ENCODE results near the gene SLAIN2.
"Not testable (repeated sequence)": the region's sequence is repeated elsewhere in the genome, so short reads cannot be mapped to it uniquely, and the experiment has no call there.

The SLAIN2 gene

GRCh38 chr4:48340965-48341775, at the start of gene SLAIN2:
Gene SLAIN2, plus strand, starts transcription at chr4:48341529. Its CDS starts 211 bp downstream, at chr4:48341740.
- DNase-seq = peak; percentile 95

GRCh38 chr4:48292218-48292790, 49.0 kb upstream of the SLAIN2 start:
- not testable (repeated sequence) for DNase-seq

GRCh38 chr4:48295116-48295515, 46.2 kb upstream of the SLAIN2 start:
- no peak for DNase-seq

GRCh38 chr4:48296365-48296764, 45.0 kb upstream of the SLAIN2 start:
- no peak for DNase-seq

GRCh38 chr4:48297256-48297846, 44.0 kb upstream of the SLAIN2 start:
- no peak for DNase-seq

- no peak for DNase-seq
Observed at GRCh38 chr4:48299560-48299959, 41.8 kb upstream of the SLAIN2 start.

GRCh38 chr4:48300004-48300403, 41.3 kb upstream of the SLAIN2 start:
- no peak for DNase-seq

- no peak for DNase-seq
Observed at GRCh38 chr4:48305508-48305907, 35.8 kb upstream of the SLAIN2 start.

GRCh38 chr4:48307528-48307927, 33.8 kb upstream of the SLAIN2 start:
- no peak for DNase-seq

- DNase-seq = no peak
Observed at GRCh38 chr4:48308901-48309300, 32.4 kb upstream of the SLAIN2 start.

GRCh38 chr4:48311896-48312295, 29.4 kb upstream of the SLAIN2 start:
- no peak for DNase-seq

GRCh38 chr4:48314746-48315145, 26.6 kb upstream of the SLAIN2 start:
- DNase-seq = not testable (repeated sequence)

GRCh38 chr4:48315728-48316630, 25.4 kb upstream of the SLAIN2 start:
- no peak for DNase-seq

GRCh38 chr4:48321312-48321711, 20.0 kb upstream of the SLAIN2 start:
- DNase-seq = no peak

- no peak for DNase-seq
Observed at GRCh38 chr4:48322063-48322462, 19.3 kb upstream of the SLAIN2 start.

GRCh38 chr4:48324281-48324680, 17.0 kb upstream of the SLAIN2 start:
- no peak for DNase-seq

- DNase-seq = no peak
Observed at GRCh38 chr4:48329193-48329592, 12.1 kb upstream of the SLAIN2 start.

GRCh38 chr4:48329976-48330375, 11.4 kb upstream of the SLAIN2 start:
- DNase-seq = no peak

GRCh38 chr4:48331577-48332330, 9.6 kb upstream of the SLAIN2 start:
- no peak for DNase-seq

GRCh38 chr4:48332661-48333060, 8.7 kb upstream of the SLAIN2 start:
- DNase-seq = no peak

- DNase-seq = no peak
Observed at GRCh38 chr4:48333587-48333986, 7.7 kb upstream of the SLAIN2 start.

- DNase-seq = no peak
Observed at GRCh38 chr4:48334236-48334635, 7.1 kb upstream of the SLAIN2 start.

All from cortex of kidney (tissue), 1 donor.